ENCODE results near the gene ALKBH1.

DNA sequence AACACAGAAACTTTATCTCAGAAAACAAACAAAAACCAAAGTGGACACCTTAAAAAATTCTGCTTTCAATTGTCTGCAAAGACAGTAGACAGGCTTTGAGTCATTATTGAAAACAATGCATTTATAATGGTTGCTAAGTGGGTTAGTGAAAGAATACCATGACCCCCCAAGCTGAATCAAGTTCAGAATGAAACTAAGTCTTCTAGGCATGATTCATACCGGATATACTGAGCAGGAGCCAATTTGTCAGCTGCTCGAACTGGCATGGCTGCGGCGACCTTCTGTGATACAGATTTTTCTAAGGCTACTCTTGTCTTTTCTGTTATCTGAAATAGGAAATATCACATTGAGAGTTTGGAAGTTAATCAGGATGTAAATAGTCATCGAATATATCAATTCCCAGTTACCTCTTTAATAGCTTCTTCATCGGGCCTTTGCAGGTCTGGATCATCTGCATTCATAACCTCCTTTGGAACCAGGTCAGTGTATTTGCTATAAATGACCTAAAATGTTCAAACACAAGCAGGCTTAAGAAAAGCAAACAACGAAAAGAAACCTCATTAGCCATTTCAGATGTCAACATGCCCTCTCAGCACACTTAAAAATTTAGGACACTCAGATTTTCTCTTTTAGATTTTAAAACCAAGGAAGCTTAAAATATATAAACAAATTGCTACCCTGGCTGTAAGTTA, 30.9 kb upstream of the ALKBH1 start:
- TF ChIP-seq EP300 (IDR thresholded peaks at IDR 0.05) (no peak), POLR2A (IDR thresholded peaks at IDR 0.05) (no peak), POLR2AphosphoS5 (IDR thresholded peaks at IDR 0.05) (no peak)
- TF ChIP-seq, protein P1, sequence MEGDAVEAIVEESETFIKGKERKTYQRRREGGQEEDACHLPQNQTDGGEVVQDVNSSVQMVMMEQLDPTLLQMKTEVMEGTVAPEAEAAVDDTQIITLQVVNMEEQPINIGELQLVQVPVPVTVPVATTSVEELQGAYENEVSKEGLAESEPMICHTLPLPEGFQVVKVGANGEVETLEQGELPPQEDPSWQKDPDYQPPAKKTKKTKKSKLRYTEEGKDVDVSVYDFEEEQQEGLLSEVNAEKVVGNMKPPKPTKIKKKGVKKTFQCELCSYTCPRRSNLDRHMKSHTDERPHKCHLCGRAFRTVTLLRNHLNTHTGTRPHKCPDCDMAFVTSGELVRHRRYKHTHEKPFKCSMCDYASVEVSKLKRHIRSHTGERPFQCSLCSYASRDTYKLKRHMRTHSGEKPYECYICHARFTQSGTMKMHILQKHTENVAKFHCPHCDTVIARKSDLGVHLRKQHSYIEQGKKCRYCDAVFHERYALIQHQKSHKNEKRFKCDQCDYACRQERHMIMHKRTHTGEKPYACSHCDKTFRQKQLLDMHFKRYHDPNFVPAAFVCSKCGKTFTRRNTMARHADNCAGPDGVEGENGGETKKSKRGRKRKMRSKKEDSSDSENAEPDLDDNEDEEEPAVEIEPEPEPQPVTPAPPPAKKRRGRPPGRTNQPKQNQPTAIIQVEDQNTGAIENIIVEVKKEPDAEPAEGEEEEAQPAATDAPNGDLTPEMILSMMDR (IDR thresholded peaks at IDR 0.05), result no peak
